BLaER1 treated with 17β-estradiol and CSF1 and Interleukin-3, amounts not matched to agents 10 nM and 100 nM (cell line): ENCODE measurements around the gene SHOC2.
A peak's percentile ranks its signal among the peaks of the same experiment; 100 is the strongest.

Experiments
- H3K27ac ChIP-seq, 11 experiments: shearing (Covaris generic); formaldehyde crosslinking; 2 replicates each; pipeline ENCODE4 v1.8.1; 2022
- H3K27me3 ChIP-seq, 11 experiments: shearing (Covaris generic); formaldehyde crosslinking; 2 replicates each; pipeline ENCODE4 v1.8.1; 2022
- H3K36me3 ChIP-seq, 11 experiments: shearing (Covaris generic); formaldehyde crosslinking; 2 replicates each; pipeline ENCODE4 v1.8.1; 2022
- H3K4me1 ChIP-seq, 10 experiments: shearing (Covaris generic); formaldehyde crosslinking; 2 replicates each; pipeline ENCODE4 v1.8.1; 2022
- H3K4me2 ChIP-seq, 11 experiments: shearing (Covaris generic); formaldehyde crosslinking; 2 replicates each; pipeline ENCODE4 v1.8.1; 2022
- H3K4me3 ChIP-seq, 10 experiments: shearing (Covaris generic); formaldehyde crosslinking; 2 replicates each; pipeline ENCODE4 v1.8.1; 2022
- H3K9ac ChIP-seq, 11 experiments: shearing (Covaris generic); formaldehyde crosslinking; 2 replicates each; pipeline ENCODE4 v1.8.1; 2022
- H3K9me3 ChIP-seq, 11 experiments: shearing (Covaris generic); formaldehyde crosslinking; replicated peaks in 1 of 11; 2 replicates each; pipeline ENCODE4 v1.8.1; 2022
- H4K20me1 ChIP-seq, 11 experiments: shearing (Covaris generic); formaldehyde crosslinking; 2 replicates each; pipeline ENCODE4 v1.8.1; 2022
- Cebpa-rat ChIP-seq, 11 experiments: shearing (Covaris generic); IDR thresholded peaks; 2 replicates each; pipeline ENCODE4 v1.8.1; 2022

SHOC2 gene

GRCh38 chr10:110876788-110877187, 42.6 kb upstream of the SHOC2 start:
- H3K9ac ChIP-seq, result no peak overlapping the region
- no peak overlapping the region for H3K4me2 ChIP-seq
- peaks cover 0 to 91% (median 3%) of the 10 kb centered on the region in 11 experiments; a peak in 10 of 22 replicates for H4K20me1 ChIP-seq
- H3K9me3 ChIP-seq, result no peaks in the 10 kb centered on the region
- no peaks in the 10 kb centered on the region for H3K27me3 ChIP-seq
- no peak for TF ChIP-seq Cebpa-rat (IDR thresholded peaks at IDR 0.05)
- H3K4me1 ChIP-seq, result peaks cover 3 to 26% (median 12%) of the 10 kb centered on the region in 10 experiments; a peak in 15 of 20 replicates
- H3K4me3 ChIP-seq, result no peak overlapping the region
- H3K27ac ChIP-seq, result no peak overlapping the region
- peaks cover 22 to 63% (median 49%) of the 10 kb centered on the region in 11 experiments for H3K36me3 ChIP-seq

GRCh38 chr10:110880012-110880411, 39.4 kb upstream of the SHOC2 start:
- peaks cover 0 to 16% (median 7%) of the 10 kb centered on the region in 10 experiments; a peak in 11 of 20 replicates for H3K4me1 ChIP-seq
- H3K36me3 ChIP-seq, result peaks cover 40 to 96% (median 78%) of the 10 kb centered on the region in 11 experiments
- H3K9me3 ChIP-seq, result no peaks in the 10 kb centered on the region
- no peak overlapping the region for H3K4me3 ChIP-seq
- no peaks in the 10 kb centered on the region for H3K27me3 ChIP-seq
- no peak overlapping the region for H3K9ac ChIP-seq
- H3K4me2 ChIP-seq, result no peak overlapping the region
- H3K27ac ChIP-seq, result no peak overlapping the region
- H4K20me1 ChIP-seq, result peaks cover 0 to 100% (median 6%) of the 10 kb centered on the region in 11 experiments; a peak in 9 of 22 replicates
- TF ChIP-seq Cebpa-rat (IDR thresholded peaks at IDR 0.05), result no peak

GRCh38 chr10:110881247-110881646, 38.2 kb upstream of the SHOC2 start:
- H3K27me3 ChIP-seq, result no peaks in the 10 kb centered on the region
- H3K27ac ChIP-seq, result no peak overlapping the region
- no peak overlapping the region for H3K4me3 ChIP-seq
- no peaks in the 10 kb centered on the region for H3K9me3 ChIP-seq
- H3K36me3 ChIP-seq, result peaks cover 39 to 98% (median 80%) of the 10 kb centered on the region in 11 experiments
- no peak for TF ChIP-seq Cebpa-rat (IDR thresholded peaks at IDR 0.05)
- peaks cover 0 to 96% (median 5%) of the 10 kb centered on the region in 11 experiments; a peak in 8 of 22 replicates for H4K20me1 ChIP-seq
- no peak overlapping the region for H3K4me2 ChIP-seq
- no peak overlapping the region for H3K9ac ChIP-seq
- H3K4me1 ChIP-seq, result peaks cover 0 to 15% (median 6%) of the 10 kb centered on the region in 10 experiments; a peak in 8 of 20 replicates

- Histone ChIP-seq H4K20me1 (peaks cover 0 to 96% (median 5%) of the 10 kb centered on the region in 11 experiments; a peak in 8 of 22 replicates), H3K27ac (no peak overlapping the region), H3K36me3 (peaks cover 37 to 100% (median 82%) of the 10 kb centered on the region in 11 experiments), H3K4me3 (no peak overlapping the region), H3K4me1 (peaks cover 0 to 15% (median 6%) of the 10 kb centered on the region in 10 experiments; a peak in 8 of 20 replicates), H3K9me3 (no peaks in the 10 kb centered on the region), H3K27me3 (no peaks in the 10 kb centered on the region), H3K9ac (no peak overlapping the region), H3K4me2 (no peak overlapping the region)
- no peak for TF ChIP-seq Cebpa-rat (IDR thresholded peaks at IDR 0.05)
Measured at GRCh38 chr10:110881905-110882304, 37.5 kb upstream of the SHOC2 start.

GRCh38 chr10:110883924-110884323, 35.5 kb upstream of the SHOC2 start:
- H3K4me3 ChIP-seq, result no peak overlapping the region; a peak in 1 of 20 replicates
- peaks cover 0 to 15% (median 6%) of the 10 kb centered on the region in 10 experiments; a peak in 8 of 20 replicates for H3K4me1 ChIP-seq
- no peak overlapping the region for H3K27ac ChIP-seq
- TF ChIP-seq Cebpa-rat (IDR thresholded peaks at IDR 0.05), result no peak
- H3K36me3 ChIP-seq, result peaks cover 38 to 99% (median 82%) of the 10 kb centered on the region in 11 experiments
- H3K9me3 ChIP-seq, result no peaks in the 10 kb centered on the region
- H3K9ac ChIP-seq, result no peak overlapping the region
- H3K4me2 ChIP-seq, result peak overlapping the region in 7 of 11 experiments; percentile 1 to 53 (median 16); a peak in 4 of 22 replicates
- H3K27me3 ChIP-seq, result no peaks in the 10 kb centered on the region
- H4K20me1 ChIP-seq, result peaks cover 0 to 90% (median 5%) of the 10 kb centered on the region in 11 experiments; a peak in 6 of 22 replicates

GRCh38 chr10:110885932-110886674, 33.3 kb upstream of the SHOC2 start:
- Histone ChIP-seq H3K9me3 (no peaks in the 10 kb centered on the region), H3K4me2 (no peak overlapping the region), H3K27me3 (no peaks in the 10 kb centered on the region), H3K4me3 (no peak overlapping the region), H3K9ac (no peak overlapping the region), H3K27ac (no peak overlapping the region), H4K20me1 (peaks cover 0 to 82% (median 3%) of the 10 kb centered on the region in 11 experiments; a peak in 7 of 22 replicates), H3K36me3 (peaks cover 43 to 99% (median 81%) of the 10 kb centered on the region in 11 experiments), H3K4me1 (peaks cover 0 to 15% (median 6%) of the 10 kb centered on the region in 10 experiments; a peak in 8 of 20 replicates)
- no peak for TF ChIP-seq Cebpa-rat (IDR thresholded peaks at IDR 0.05)

- Histone ChIP-seq H3K4me2 (no peak overlapping the region), H3K4me3 (no peak overlapping the region), H3K27me3 (no peaks in the 10 kb centered on the region), H3K36me3 (peaks cover 39 to 99% (median 77%) of the 10 kb centered on the region in 11 experiments), H3K4me1 (peaks cover 0 to 15% (median 6%) of the 10 kb centered on the region in 10 experiments; a peak in 7 of 20 replicates), H3K27ac (no peak overlapping the region), H4K20me1 (peaks cover 0 to 82% (median 3%) of the 10 kb centered on the region in 11 experiments; a peak in 7 of 22 replicates), H3K9me3 (no peaks in the 10 kb centered on the region), H3K9ac (no peak overlapping the region)
- no peak for TF ChIP-seq Cebpa-rat (IDR thresholded peaks at IDR 0.05)
Measured at GRCh38 chr10:110887560-110887959, 31.8 kb upstream of the SHOC2 start.

- H3K4me3 ChIP-seq, result no peak overlapping the region
- H3K4me1 ChIP-seq, result no peaks in the 10 kb centered on the region
- peaks cover 0 to 85% (median 7%) of the 10 kb centered on the region in 11 experiments; a peak in 11 of 22 replicates for H4K20me1 ChIP-seq
- TF ChIP-seq Cebpa-rat (IDR thresholded peaks at IDR 0.05), result no peak
- peaks cover 48 to 96% (median 69%) of the 10 kb centered on the region in 11 experiments for H3K36me3 ChIP-seq
- no peak overlapping the region for H3K4me2 ChIP-seq
- H3K27me3 ChIP-seq, result no peaks in the 10 kb centered on the region
- H3K9ac ChIP-seq, result no peak overlapping the region
- H3K9me3 ChIP-seq, result no peaks in the 10 kb centered on the region
- no peak overlapping the region for H3K27ac ChIP-seq
Measured at GRCh38 chr10:110892602-110893288, 26.7 kb upstream of the SHOC2 start.
